SKM-1 (cell line): Measurements from ENCODE around the gene CYFIP2.
"Not testable (repeated sequence)": the region's sequence is repeated elsewhere in the genome, so short reads cannot be mapped to it uniquely, and the experiment has no call there.

Experiments
- DNase-seq: peaks from one replicate; lab custom pipeline; 2025; ENCODE audit not compliant: unreplicated experiment; lab: John Stamatoyannopoulos, UW

The CYFIP2 gene

GRCh38 chr5:157265714-157266285 lies at the start of gene CYFIP2:
Gene CYFIP2 (plus strand): TSS chr5:157266123. CDS start chr5:157285362, 19,239 bp downstream.
- peak; percentile 29 for DNase-seq

GRCh38 chr5:157216391-157217142 lies 49.4 kb upstream of the CYFIP2 start:
- no peak for DNase-seq

DNA sequence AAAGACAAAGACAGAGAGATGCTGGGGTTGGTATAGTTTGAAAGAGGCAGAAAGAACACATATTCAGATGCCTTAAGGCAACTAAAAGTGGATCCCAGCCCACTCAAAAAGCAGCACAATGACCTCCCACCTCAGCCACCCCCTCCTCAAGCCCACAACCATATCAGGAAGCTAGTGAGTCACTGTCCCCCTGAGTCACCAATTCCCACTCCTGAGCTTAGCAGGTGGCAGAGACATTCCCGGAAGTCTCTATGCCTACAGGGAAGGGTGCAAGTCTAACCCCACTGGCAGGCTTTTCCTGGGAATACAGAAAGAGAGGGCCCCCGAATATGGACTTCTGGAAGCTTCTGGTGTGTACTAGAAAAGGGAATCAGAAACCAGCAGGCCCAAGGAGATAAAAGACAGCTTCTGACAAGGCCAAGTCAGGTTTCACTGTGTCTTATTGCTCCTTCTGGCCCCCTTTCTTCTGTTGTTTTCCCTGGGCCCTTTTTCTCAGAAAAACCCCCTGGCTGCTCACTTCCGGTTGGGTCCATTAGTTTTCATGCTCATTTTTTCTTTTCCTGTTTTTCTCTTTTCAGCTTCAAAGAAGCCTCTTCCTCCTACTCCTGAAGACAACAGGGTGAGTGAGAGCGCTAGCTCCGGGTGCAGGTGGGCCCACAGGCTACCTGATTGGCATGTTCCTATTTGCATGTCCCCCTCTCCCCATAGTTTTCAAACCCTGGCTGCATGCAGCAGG lies 48.5 kb upstream of the CYFIP2 start:
- DNase-seq: no peak

- DNase-seq: no peak
Observed at GRCh38 chr5:157219491-157220271, 46.2 kb upstream of the CYFIP2 start.

GRCh38 chr5:157221959-157222358 lies 44.0 kb upstream of the CYFIP2 start:
- DNase-seq: no peak

DNA sequence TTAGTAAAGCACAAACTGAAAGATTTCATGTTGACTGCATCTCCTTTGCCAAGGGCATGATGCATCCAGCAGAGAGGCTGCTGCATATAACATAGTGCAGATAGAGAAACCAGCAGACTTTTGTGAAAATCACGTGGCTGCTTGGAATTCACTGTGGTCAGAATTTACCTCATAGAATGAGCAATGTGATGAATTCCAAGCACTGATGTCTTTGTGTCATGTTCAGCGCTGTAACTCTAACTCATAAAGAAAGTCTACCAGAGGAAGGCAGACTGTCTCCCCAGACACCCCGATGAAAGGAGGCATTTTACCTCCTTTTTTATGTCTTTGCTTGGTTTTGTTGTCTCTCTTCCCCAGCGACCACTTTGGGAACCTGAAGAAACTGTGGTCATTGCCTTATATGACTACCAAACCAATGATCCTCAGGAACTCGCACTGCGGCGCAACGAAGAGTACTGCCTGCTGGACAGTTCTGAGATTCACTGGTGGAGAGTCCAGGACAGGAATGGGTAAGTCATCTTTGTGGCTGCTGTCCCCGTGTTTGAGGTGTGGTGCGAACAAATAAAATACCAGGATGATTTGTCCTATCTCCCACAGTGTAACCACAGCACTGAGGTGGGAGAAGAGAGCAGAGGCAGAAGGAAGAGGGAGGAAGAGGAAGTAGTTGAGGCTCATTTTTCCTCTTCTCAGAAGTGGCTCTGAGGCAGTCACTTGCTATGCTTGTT lies 43.3 kb upstream of the CYFIP2 start:
- peak; percentile 43 for DNase-seq

DNA sequence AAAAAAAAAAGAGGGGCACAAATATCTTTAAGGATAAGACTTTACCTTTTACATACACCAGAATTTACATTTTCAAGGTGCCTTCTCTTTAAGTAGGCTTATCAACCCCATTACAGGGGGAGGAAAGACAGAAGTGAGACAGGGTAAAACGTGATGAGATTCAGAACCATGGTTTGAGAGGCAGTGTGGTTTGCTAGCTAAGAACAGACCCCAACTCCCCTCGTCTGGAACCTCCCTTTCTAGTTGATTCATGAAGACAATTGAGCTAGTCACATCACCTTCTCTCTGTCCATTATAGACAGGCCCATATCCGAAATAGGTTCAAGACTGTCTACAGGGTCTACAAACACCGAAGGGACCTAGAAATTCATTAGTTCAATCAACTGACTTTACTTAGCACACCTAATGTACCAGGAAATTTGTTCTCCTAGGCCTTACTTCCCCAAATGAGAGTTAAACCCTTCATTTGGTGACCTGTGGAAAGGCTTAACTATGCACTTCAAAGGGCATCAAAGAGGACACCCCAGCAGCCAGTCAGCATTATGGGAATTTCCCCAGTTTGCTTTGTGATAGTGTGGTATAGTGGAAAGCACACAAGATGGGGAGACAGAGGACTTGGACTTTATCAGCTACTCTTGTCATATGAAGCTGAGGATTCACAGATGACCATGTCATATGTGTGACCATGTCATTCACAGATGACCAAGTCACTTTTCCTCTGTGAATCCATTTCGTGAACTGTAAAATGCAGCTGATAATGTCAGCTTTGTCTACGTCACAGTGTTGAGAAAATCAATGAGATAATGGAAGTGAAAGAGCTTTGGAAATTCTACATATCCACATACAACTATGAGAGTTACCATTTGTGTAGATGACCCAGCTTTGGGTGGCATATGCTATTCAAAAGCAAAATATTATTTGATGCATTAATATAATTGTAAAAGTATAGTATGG lies 40.2 kb upstream of the CYFIP2 start:
- no peak for DNase-seq

- DNase-seq: no peak
Observed at GRCh38 chr5:157230610-157231009, 35.3 kb upstream of the CYFIP2 start.

DNA sequence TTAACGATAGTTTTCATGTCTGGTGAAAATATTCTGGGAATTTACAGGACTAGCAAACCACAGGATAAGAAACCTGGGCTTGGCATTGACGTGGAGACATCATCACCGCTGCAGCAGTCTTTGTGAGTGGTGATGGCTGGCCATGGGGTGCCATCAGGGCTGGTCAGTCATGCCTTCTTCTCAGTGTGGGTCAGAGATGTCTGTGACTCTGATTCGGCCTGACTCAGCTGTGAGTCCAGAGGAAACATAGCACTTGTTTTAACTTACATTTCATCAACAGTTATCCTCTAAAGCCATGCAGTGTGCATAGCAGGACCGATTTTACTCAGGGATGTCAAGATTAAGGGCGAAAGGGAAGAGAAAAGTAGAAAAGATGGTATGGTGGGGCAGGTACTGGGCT lies 33.2 kb upstream of the CYFIP2 start:
- no peak for DNase-seq

GRCh38 chr5:157233515-157233914 lies 32.4 kb upstream of the CYFIP2 start:
- no peak for DNase-seq

DNA sequence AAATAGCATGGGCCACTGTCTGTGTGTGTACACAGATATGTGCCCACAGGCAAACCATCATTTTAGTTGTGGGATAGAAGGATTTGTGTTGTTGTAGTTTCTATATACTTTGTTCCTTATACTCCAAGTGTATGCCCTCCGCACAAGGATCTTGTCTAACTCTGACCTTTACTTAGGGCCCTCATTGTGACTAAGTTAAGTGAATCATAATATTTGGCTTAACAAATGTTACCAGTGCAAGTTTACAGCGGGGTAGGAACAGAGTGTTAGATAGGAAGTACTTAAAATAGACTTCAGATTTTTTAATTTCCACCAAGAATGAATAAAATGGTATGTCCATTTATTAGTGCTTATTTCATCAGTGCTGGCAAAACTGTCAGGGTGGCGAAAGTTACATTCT lies 29.5 kb upstream of the CYFIP2 start:
- no peak for DNase-seq

DNA sequence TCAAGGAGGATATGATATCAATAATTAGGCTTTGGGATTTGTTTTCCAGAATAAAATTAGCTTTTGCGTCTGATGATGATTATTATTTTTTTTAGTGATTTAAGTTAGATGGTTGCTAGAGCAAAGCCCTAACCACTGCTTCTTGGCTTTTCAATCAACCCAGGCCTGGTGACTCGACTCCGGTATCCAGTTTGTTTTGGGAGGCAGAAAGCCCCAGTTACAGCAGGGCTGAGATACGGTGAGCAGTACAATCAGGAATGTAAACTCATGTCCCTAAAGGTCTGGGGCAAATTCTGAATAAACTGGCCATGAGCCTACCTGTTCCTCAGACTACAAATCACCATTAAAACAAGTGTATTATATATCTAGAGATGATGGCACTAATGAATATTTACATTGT lies 24.4 kb upstream of the CYFIP2 start:
- no peak for DNase-seq

GRCh38 chr5:157244704-157245103 lies 21.2 kb upstream of the CYFIP2 start:
- not testable (repeated sequence) for DNase-seq

GRCh38 chr5:157245476-157245875 lies 20.4 kb upstream of the CYFIP2 start:
- no peak for DNase-seq

DNA sequence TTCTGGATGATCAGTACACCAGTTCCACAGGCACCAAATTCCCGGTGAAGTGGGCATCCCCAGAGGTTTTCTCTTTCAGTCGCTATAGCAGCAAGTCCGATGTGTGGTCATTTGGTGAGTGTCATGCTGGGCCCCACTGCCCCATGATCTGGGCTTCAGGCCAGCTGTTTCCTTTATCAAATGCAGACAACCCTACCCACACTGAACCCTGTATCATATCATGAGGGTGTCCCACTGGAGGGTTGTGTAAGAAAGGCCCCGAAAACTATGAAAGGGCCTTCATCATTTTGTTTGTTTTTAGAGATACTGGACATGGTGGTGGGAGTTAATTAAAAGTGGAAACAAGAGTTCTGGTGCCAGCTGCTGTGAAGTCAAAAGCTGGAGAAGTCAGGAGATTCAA lies 20.0 kb upstream of the CYFIP2 start:
- no peak for DNase-seq

GRCh38 chr5:157247267-157247666 lies 18.7 kb upstream of the CYFIP2 start:
- DNase-seq: no peak

GRCh38 chr5:157248821-157249470 lies 17.0 kb upstream of the CYFIP2 start:
- DNase-seq: no peak

- no peak for DNase-seq
Observed at GRCh38 chr5:157252711-157253465, 13.0 kb upstream of the CYFIP2 start.
